ENCODE results near the gene TEAD1.

DNA sequence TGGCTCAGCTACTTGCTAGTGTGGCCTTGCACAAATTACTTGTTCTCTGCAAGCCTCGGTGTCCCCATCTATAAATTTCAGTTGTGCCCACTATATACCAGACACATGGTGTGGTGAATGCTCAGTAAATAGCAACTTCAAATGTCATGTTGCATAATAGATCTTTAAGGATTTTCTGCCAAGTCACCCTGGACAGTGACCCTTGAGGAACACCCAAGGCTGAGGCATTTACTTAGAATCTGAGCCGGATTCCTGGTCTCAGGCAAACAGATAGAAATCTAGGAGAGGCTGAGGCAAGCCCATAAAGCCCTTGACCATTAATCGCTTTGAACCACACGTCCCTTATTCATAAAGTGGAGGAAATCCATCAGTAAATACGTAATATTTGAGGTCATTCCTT is 9.7 kb downstream of the TEAD1 start:
- TF ChIP-seq, protein P1, sequence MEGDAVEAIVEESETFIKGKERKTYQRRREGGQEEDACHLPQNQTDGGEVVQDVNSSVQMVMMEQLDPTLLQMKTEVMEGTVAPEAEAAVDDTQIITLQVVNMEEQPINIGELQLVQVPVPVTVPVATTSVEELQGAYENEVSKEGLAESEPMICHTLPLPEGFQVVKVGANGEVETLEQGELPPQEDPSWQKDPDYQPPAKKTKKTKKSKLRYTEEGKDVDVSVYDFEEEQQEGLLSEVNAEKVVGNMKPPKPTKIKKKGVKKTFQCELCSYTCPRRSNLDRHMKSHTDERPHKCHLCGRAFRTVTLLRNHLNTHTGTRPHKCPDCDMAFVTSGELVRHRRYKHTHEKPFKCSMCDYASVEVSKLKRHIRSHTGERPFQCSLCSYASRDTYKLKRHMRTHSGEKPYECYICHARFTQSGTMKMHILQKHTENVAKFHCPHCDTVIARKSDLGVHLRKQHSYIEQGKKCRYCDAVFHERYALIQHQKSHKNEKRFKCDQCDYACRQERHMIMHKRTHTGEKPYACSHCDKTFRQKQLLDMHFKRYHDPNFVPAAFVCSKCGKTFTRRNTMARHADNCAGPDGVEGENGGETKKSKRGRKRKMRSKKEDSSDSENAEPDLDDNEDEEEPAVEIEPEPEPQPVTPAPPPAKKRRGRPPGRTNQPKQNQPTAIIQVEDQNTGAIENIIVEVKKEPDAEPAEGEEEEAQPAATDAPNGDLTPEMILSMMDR (IDR thresholded peaks at IDR 0.05; ENCODE audit: low read depth, low read length, poor library complexity, severe bottlenecking): no peak
- no peak for TF ChIP-seq EZH2phosphoT487 (IDR thresholded peaks at IDR 0.05; ENCODE audit: borderline replicate concordance, low read length)
